GM12878 (cell line): ENCODE data around the gene CA9. TPM values are rescaled to one million over a fixed set of nuclear protein-coding genes. Genes with fewer than 3 reads are reported as not detected.
A peak's percentile ranks its signal among the peaks of the same experiment; 100 is the strongest.

Experiments used
- ATAC-seq: fragments of 200-7000 bp; cut with Tn5 transposase; 3 replicates; pipeline ENCODE4 v1.9.1; 2020; ENCODE audit warnings: mild to moderate bottlenecking, moderate library complexity
- BruUV-seq: library from RNA; stranded (reverse); fragments of 400-500 nt; replicated peaks from 2 replicates; lab custom pipeline; 2021; lab: Mats Ljungman, UMichigan
- CTCF ChIA-PET: fragments of 300-600 bp; sonication (Branson Sonifier 250); formaldehyde crosslinking; extraction: SDS; loops from one replicate; lab custom pipeline; 2021; ENCODE audit warnings: inconsistent platforms; lab: Yijun Ruan, JAX
- POLR2A ChIA-PET: fragments of 350-600 bp; formaldehyde crosslinking; extraction: SDS; loops from one replicate; lab custom pipeline; 2021; ENCODE audit warnings: inconsistent platforms; lab: Charles Lee
- RAD21 ChIA-PET: fragments of 300-600 bp; sonication (Branson Sonifier 250); formaldehyde crosslinking; loops from one replicate; lab custom pipeline; 2023; ENCODE audit warnings: antibody characterized with exemption; ENCODE audit not compliant: unreplicated experiment; lab: Charles Lee
- SMC1A ChIA-PET: fragments of 300-600 bp; sonication (Branson Sonifier 250); formaldehyde crosslinking; loops from one replicate; lab custom pipeline; 2023; ENCODE audit not compliant: unreplicated experiment, uncharacterized antibody; lab: Charles Lee
- DNase-seq: peaks from one replicate; pipeline ENCODE4 v3.0.0-alpha.2; 2011; ENCODE audit warnings: low read depth, low spot score
- FAIRE-seq: peaks from 3 replicates; lab custom pipeline; 2011; peaks lifted over from hg19 to GRCh38; lab: Jason Lieb, UNC
- H2AFZ ChIP-seq: 2 replicates; pipeline ENCODE4 v1.6.0; 2011; ENCODE audit warnings: low read depth, low read length, control low read depth; ENCODE audit not compliant: control insufficient read depth
- H3K27ac ChIP-seq: 2 replicates; pipeline ENCODE4 v1.5.1; 2011; ENCODE audit warnings: control low read depth; ENCODE audit not compliant: control insufficient read depth, insufficient read depth
- H3K27me3 ChIP-seq, 2 experiments: replicated peaks in 1 of 2; 2 replicates each; pipeline versions ENCODE4 v1.6.0 to v1.6.1; 2011; ENCODE audit warnings: low read length in 1 of 2; ENCODE audit not compliant: control insufficient read depth in 2 of 2, insufficient read depth in 2 of 2
- H3K36me3 ChIP-seq, 2 experiments: 2 replicates each; pipeline ENCODE4 v1.5.1; 2011; ENCODE audit warnings: low read length in 1 of 2; ENCODE audit not compliant: control insufficient read depth in 2 of 2, insufficient read depth in 2 of 2
- H3K4me1 ChIP-seq: 2 replicates; pipeline ENCODE4 v1.6.1; 2011; ENCODE audit warnings: mild to moderate bottlenecking, low read length, moderate library complexity, mixed read lengths; ENCODE audit not compliant: control insufficient read depth, insufficient read depth
- H3K4me2 ChIP-seq: 2 replicates; pipeline ENCODE4 v1.6.0; 2011; ENCODE audit warnings: control low read depth; ENCODE audit not compliant: control insufficient read depth, insufficient read depth
- H3K4me3 ChIP-seq: fragments of 200-600 bp; sonication (generic); 2 replicates; pipeline ENCODE4 v1.5.1; 2016
- H3K79me2 ChIP-seq: 2 replicates; pipeline ENCODE4 v1.6.0; 2011; ENCODE audit warnings: low read length; ENCODE audit not compliant: control insufficient read depth, insufficient read depth
- H3K9ac ChIP-seq: 2 replicates; pipeline ENCODE4 v1.8.0; 2011; ENCODE audit warnings: low read length, control low read depth, mixed read lengths; ENCODE audit not compliant: control insufficient read depth, insufficient read depth
- H3K9me3 ChIP-seq: replicated peaks from 3 replicates; pipeline ENCODE4 v1.5.1; 2011; ENCODE audit warnings: mild to moderate bottlenecking, low read length; ENCODE audit not compliant: control insufficient read depth, insufficient read depth
- H4K20me1 ChIP-seq: 2 replicates; pipeline ENCODE4 v1.6.0; 2011; ENCODE audit not compliant: control insufficient read depth, insufficient read depth
- ATF3 ChIP-seq: IDR thresholded peaks from 2 replicates; pipeline ENCODE4 v1.6.1; 2011; ENCODE audit warnings: low read depth, mild to moderate bottlenecking, low read length, moderate library complexity, borderline replicate concordance; ENCODE audit errors: extremely low read depth
- ATF7 ChIP-seq: fragments of 450-650 bp; IDR thresholded peaks from 2 replicates; pipeline ENCODE4 v1.6.1; 2016; ENCODE audit warnings: low read depth, mild to moderate bottlenecking
- CEBPB ChIP-seq, 2 experiments: fragments of 150-350 bp in 1 of 2; IDR thresholded peaks; 2 replicates each; pipeline ENCODE4 v1.6.1; 2012 to 2014; ENCODE audit warnings: low read depth in 2 of 2, low read length in 2 of 2, borderline replicate concordance in 1 of 2, inconsistent platforms in 1 of 2
- CHD4 ChIP-seq: fragments of 200-600 bp; sonication (generic); IDR thresholded peaks from 2 replicates; pipeline ENCODE4 v1.6.1; 2016; ENCODE audit warnings: mild to moderate bottlenecking
- CREB1 ChIP-seq: IDR thresholded peaks from 2 replicates; pipeline ENCODE4 v1.6.1; 2012; ENCODE audit warnings: low read depth, mild to moderate bottlenecking, inconsistent platforms
- CREM ChIP-seq: IDR thresholded peaks from 2 replicates; pipeline ENCODE4 v1.6.1; 2014; ENCODE audit warnings: antibody characterized with exemption, low read depth
- DPF2 ChIP-seq: fragments of 450-650 bp; IDR thresholded peaks from 2 replicates; pipeline ENCODE4 v1.6.1; 2017; ENCODE audit warnings: mild to moderate bottlenecking
- EED ChIP-seq: sonication (generic); IDR thresholded peaks from 2 replicates; pipeline ENCODE4 v1.6.1; 2016; ENCODE audit warnings: antibody characterized with exemption, low read depth
- GATAD2B ChIP-seq: fragments of 450-650 bp; conservative IDR thresholded peaks from 2 replicates; pipeline ENCODE4 v1.6.1; 2017; ENCODE audit warnings: low read depth, mild to moderate bottlenecking, moderate library complexity
- IRF5 ChIP-seq: fragments of 450-650 bp; IDR thresholded peaks from 2 replicates; pipeline ENCODE4 v1.6.1; 2017; ENCODE audit warnings: borderline replicate concordance
- MAX ChIP-seq: IDR thresholded peaks from 2 replicates; pipeline ENCODE4 v1.6.1; 2012; ENCODE audit warnings: low read depth, low read length, improper control_type of control experiment
- MTA3 ChIP-seq: IDR thresholded peaks from 2 replicates; pipeline ENCODE4 v1.6.1; 2012; ENCODE audit warnings: low read length, inconsistent platforms, borderline replicate concordance
- MYB ChIP-seq: fragments of 150-350 bp; IDR thresholded peaks from 2 replicates; pipeline ENCODE4 v1.6.1; 2014; ENCODE audit warnings: mild to moderate bottlenecking, low read depth, low read length, borderline replicate concordance
- NBN ChIP-seq: fragments of 450-650 bp; IDR thresholded peaks from 2 replicates; pipeline ENCODE4 v1.6.1; 2016
- NFXL1 ChIP-seq: fragments of 450-650 bp; IDR thresholded peaks from 2 replicates; pipeline ENCODE4 v1.6.1; 2017; ENCODE audit warnings: antibody characterized with exemption, mild to moderate bottlenecking, borderline replicate concordance
- RB1 ChIP-seq: fragments of 450-650 bp; formaldehyde crosslinking; IDR thresholded peaks from 2 replicates; pipeline ENCODE4 v1.6.1; 2017; ENCODE audit warnings: mild to moderate bottlenecking, borderline replicate concordance
- RCOR1 ChIP-seq: conservative IDR thresholded peaks from 2 replicates; pipeline ENCODE4 v1.6.1; 2012; ENCODE audit warnings: low read depth, low read length, improper control_type of control experiment
- ZNF622 ChIP-seq: fragments of 450-650 bp; IDR thresholded peaks from 2 replicates; pipeline ENCODE4 v1.6.1; 2017; ENCODE audit warnings: mild to moderate bottlenecking, inconsistent platforms
- ZZZ3 ChIP-seq: IDR thresholded peaks from 2 replicates; pipeline ENCODE4 v1.6.1; 2011; ENCODE audit warnings: low read depth; ENCODE audit not compliant: control insufficient read depth, insufficient read length
- WGBS: methylation state at CpG from one replicate; pipeline ENCODE4 v1.1.6; 2016; ENCODE audit warnings: low lambda C conversion rate; ENCODE audit not compliant: insufficient replicate concordance, insufficient coverage; ENCODE audit errors: missing lambda C conversion rate; 5-methylcytosine and 5-hydroxymethylcytosine counted together
- in situ Hi-C: fragments of 300-500 bp; cut with MboI; formaldehyde crosslinking; loops from 9 replicates; pipeline ENCODE4 v1.14.3; 2018; ENCODE audit warnings: mixed read lengths
- intact Hi-C: fragments of 100-400 bp; cut with micrococcal nuclease; formaldehyde crosslinking; loops from one replicate; pipeline ENCODE4 v1.14.2; 2022; ENCODE audit not compliant: unreplicated experiment
- polyA plus RNA-seq, 11 experiments: library from polyadenylated mRNA; depleted of rRNA in 4 of 11; unstranded in 6 of 11; stranded (reverse) in 5 of 11; fragments of >200 nt; fragmentation: Nextera tagmentation in 4 of 11; fragmentation: Illumina TruSeq in 1 of 11; extraction: Ambion mirVana in 4 of 11; extraction: Trizol in 1 of 11; gene quantifications; 1 replicate in 1 of 11; 2 replicates in 10 of 11; pipeline versions ENCODE4 v1.2.1 to v1.2.3, GENCODE V29; 2011 to 2016; ENCODE audit warnings: inconsistent platforms in 2 of 11, missing spikeins in 2 of 11, low read depth in 1 of 11
- total RNA-seq, 4 experiments: library from RNA; depleted of rRNA in 3 of 4; stranded (reverse); fragments of >200 nt in 3 of 4; fragmentation: Illumina TruSeq in 1 of 4; extraction: Trizol in 1 of 4; gene quantifications; 2 replicates each; pipeline versions ENCODE4 v1.2.1 to v1.2.3, GENCODE V29; 2013 to 2021
- TF ChIP-seq, protein P1 (sequence below): IDR thresholded peaks from 2 replicates; pipeline ENCODE4 v1.6.1; 2011; ENCODE audit warnings: mild to moderate bottlenecking, low read depth, low read length, moderate library complexity; ENCODE audit not compliant: insufficient replicate concordance

The CA9 gene
- total and polyA plus RNA-seq, 10 of the 15 experiments (the other 5 are each of a cell fraction or from before 2014, with no cell fraction given): 0.53 to 6.6 (median 1.2) TPM

DNA sequence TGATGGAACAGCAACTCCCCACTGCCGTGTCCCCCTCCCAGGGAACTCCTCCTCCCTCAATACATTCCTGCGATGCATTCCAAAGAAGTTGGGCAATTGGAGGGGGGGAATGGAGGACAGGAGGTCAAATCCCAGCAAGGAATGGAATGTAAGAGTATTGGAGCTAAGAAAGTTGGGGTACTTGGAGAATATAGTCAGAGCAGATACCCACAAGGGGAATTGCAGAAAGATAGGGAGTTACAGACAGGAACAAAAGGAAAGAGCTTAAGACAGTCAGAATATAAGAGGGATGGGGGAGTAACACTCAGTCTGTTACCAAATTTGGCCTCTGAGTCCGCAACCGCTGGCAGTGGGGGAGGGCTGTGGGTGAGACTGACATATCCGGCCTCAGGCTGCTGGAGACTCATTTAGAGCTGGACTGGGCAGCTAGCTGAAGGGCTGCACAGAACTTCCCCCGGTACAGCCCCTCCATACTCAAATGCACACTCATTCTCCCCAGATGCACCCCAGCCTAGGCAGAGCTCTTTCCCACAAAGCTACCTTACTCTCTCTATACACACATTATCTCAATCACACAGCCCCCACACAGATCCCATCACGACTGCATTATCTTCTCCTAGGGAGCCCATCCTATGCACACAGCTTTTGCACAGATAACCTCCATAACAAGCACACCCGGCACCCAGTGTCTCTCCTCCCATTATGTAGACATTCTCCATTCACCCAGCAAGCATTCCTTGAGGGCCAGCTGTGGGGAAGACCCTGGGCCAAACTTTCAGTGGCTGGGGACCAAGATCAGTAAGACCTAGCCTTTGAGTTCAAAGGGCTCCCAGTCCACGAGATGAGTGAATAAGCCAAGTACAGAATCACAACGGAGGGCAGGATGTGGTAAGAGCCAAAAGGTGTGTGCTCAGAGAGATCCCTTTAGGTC lies 54.6 kb downstream of the CA9 start:
- Histone ChIP-seq H3K36me3 (peaks cover 18 to 21% of the 10 kb centered on the region in 2 experiments), H3K27me3 (no peaks in the 10 kb centered on the region), H3K79me2 (peaks cover 71% of the 10 kb centered on the region), H4K20me1 (no peaks in the 10 kb centered on the region), H3K4me3 (peak overlapping the region; percentile 93), H2AFZ (no peak overlapping the region), H3K27ac (peak overlapping the region; percentile 92), H3K9me3 (no peaks in the 10 kb centered on the region), H3K4me2 (peak overlapping the region; percentile 99), H3K9ac (peak overlapping the region; percentile 90), H3K4me1 (peaks cover 23% of the 10 kb centered on the region)
- intact Hi-C loops (loop anchor here (2.0 to 10.0 kb wide), 2 partner anchors 70 to 654 kb away; partner anchors contain the start of genes CCDC107, FANCG, RMRP and VCP), in situ Hi-C loops (loop anchor here (5.0 kb wide), 1 partner anchor 121 kb away; the partner anchor contains the start of gene TESK1)
- ChIA-PET POLR2A (interaction anchor here (0.7 to 8.1 kb wide), 20 partner anchors 9 to 614 kb away, joined by 3 to 163 read pairs (median 6); partner anchors contain the start of genes ARHGEF39, CCDC107, GBA2 and HINT2), CTCF (interaction anchor here (0.6 to 9.5 kb wide), 32 partner anchors 8 to 154 kb away, joined by 3 to 183 read pairs (median 8); partner anchors contain the start of genes ARHGEF39, CCDC107, GBA2 and HINT2), RAD21 (interaction anchor here (0.6 to 8.6 kb wide), 24 partner anchors 8 to 614 kb away, joined by 3 to 133 read pairs (median 4); partner anchors contain the start of genes ARHGEF39, ATOSB, CCDC107 and CD72), SMC1A (interaction anchor here (0.6 to 8.0 kb wide), 28 partner anchors 8 to 154 kb away, joined by 3 to 145 read pairs (median 6); partner anchors contain the start of genes ARHGEF39, CCDC107, GBA2 and HINT2)
- DNase-seq: no peak
- ATAC-seq: peak; percentile 41
- peak; percentile 54 for FAIRE-seq
- WGBS: 1% methylated on average over 10 of the region's 10 CpGs
- BruUV-seq: no TSS peak
- TF ChIP-seq ZNF622 (no peak), MAX (peak; percentile 26; the same call in 1 of the 2 replicates), CEBPB (IDR thresholded peaks at IDR 0.05; ENCODE audit: borderline replicate concordance in 1 of 2, low read depth in 2 of 2, low read length in 2 of 2) (no peak), MTA3 (no peak), DPF2 (peak; percentile 53; the same call in 1 of the 2 replicates), ATF3 (no peak), IRF5 (no peak), EED (peak; percentile 57), RCOR1 (0 out of 2 replicates have a peak, but pooled peaks have one; percentile 40), GATAD2B (peak; percentile 58), RB1 (no peak), NBN (peak; percentile 85), CREB1 (no peak), CREM (peak; percentile 52; the same call in 1 of the 2 replicates), ATF7 (peak; percentile 26; the same call in 1 of the 2 replicates), CHD4 (no peak), NFXL1 (no peak), MYB (no peak), ZZZ3 (no peak)
- TF ChIP-seq, protein P1, sequence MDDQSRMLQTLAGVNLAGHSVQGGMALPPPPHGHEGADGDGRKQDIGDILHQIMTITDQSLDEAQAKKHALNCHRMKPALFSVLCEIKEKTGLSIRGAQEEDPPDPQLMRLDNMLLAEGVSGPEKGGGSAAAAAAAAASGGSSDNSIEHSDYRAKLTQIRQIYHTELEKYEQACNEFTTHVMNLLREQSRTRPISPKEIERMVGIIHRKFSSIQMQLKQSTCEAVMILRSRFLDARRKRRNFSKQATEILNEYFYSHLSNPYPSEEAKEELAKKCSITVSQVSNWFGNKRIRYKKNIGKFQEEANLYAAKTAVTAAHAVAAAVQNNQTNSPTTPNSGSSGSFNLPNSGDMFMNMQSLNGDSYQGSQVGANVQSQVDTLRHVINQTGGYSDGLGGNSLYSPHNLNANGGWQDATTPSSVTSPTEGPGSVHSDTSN: peak; percentile 74
